Keratinocyte (primary cell): ENCODE data around the gene TRMT112. TPM values are rescaled to one million over a fixed set of nuclear protein-coding genes. Genes with fewer than 3 reads are reported as not detected.

Source experiments
- DNase-seq: peaks from one replicate; pipeline ENCODE4 v3.0.0-alpha.2; 2011; ENCODE audit warnings: low read depth, missing footprints, low spot score
- FAIRE-seq: peaks from 2 replicates; lab custom pipeline; 2011; peaks lifted over from hg19 to GRCh38; lab: Jason Lieb, UNC
- H2AFZ ChIP-seq: 2 replicates; pipeline ENCODE4 v1.6.0; 2012; ENCODE audit warnings: low read length, control low read depth, inconsistent platforms; ENCODE audit not compliant: control insufficient read depth
- H3K27ac ChIP-seq: 2 replicates; pipeline ENCODE4 v1.5.1; 2011; ENCODE audit warnings: low read length; ENCODE audit not compliant: control insufficient read depth, insufficient read depth
- H3K27me3 ChIP-seq: 3 replicates; pipeline ENCODE4 v1.6.0; 2011; ENCODE audit warnings: low read length; ENCODE audit not compliant: control insufficient read depth, insufficient read depth; ENCODE audit errors: extremely low read depth
- H3K36me3 ChIP-seq, 2 experiments: 2 replicates in 1 of 2; 3 replicates in 1 of 2; pipeline ENCODE4 v1.5.1; 2011; ENCODE audit warnings: low read length in 2 of 2, mild to moderate bottlenecking in 1 of 2; ENCODE audit not compliant: control insufficient read depth in 2 of 2, insufficient read depth in 2 of 2; ENCODE audit errors: extremely low read depth in 1 of 2
- H3K4me1 ChIP-seq: 3 replicates; pipeline ENCODE4 v1.5.1; 2011; ENCODE audit warnings: low read length; ENCODE audit not compliant: control insufficient read depth, insufficient read depth; ENCODE audit errors: extremely low read depth
- H3K4me2 ChIP-seq: 3 replicates; pipeline ENCODE4 v1.6.0; 2011; ENCODE audit warnings: low read depth, low read length; ENCODE audit not compliant: control insufficient read depth, insufficient read depth; ENCODE audit errors: extremely low read depth
- H3K4me3 ChIP-seq, 3 experiments: fragments of 200-600 bp in 1 of 3; sonication (generic) in 1 of 3; 2 replicates in 2 of 3; 3 replicates in 1 of 3; pipeline ENCODE4 v1.5.1; 2011 to 2016; ENCODE audit warnings: low read length in 3 of 3, mild to moderate bottlenecking in 3 of 3, control low read depth in 2 of 3, inconsistent platforms in 1 of 3, low read depth in 1 of 3, mixed read lengths in 1 of 3, mixed run types in 1 of 3, moderate library complexity in 1 of 3; ENCODE audit not compliant: control insufficient read depth in 2 of 3, insufficient read depth in 2 of 3; ENCODE audit errors: extremely low read depth in 1 of 3
- H3K79me2 ChIP-seq: 2 replicates; pipeline ENCODE4 v1.6.0; 2012; ENCODE audit warnings: low read length; ENCODE audit not compliant: control insufficient read depth, insufficient read depth
- H3K9ac ChIP-seq: 3 replicates; pipeline ENCODE4 v1.6.0; 2011; ENCODE audit warnings: low read length; ENCODE audit not compliant: control insufficient read depth, insufficient read depth; ENCODE audit errors: extremely low read depth
- H3K9me1 ChIP-seq: 3 replicates; pipeline ENCODE4 v1.6.0; 2011; ENCODE audit warnings: low read length; ENCODE audit not compliant: control insufficient read depth, insufficient read depth; ENCODE audit errors: extremely low read depth
- H3K9me3 ChIP-seq: 2 replicates; pipeline ENCODE4 v1.5.1; 2012; ENCODE audit warnings: low read depth, low read length; ENCODE audit not compliant: control insufficient read depth
- H4K20me1 ChIP-seq: 3 replicates; pipeline ENCODE4 v1.6.0; 2011; ENCODE audit warnings: low read length; ENCODE audit not compliant: control insufficient read depth, insufficient read depth; ENCODE audit errors: extremely low read depth
- CTCF ChIP-seq, 3 experiments: IDR thresholded peaks in 1 of 3; conservative IDR thresholded peaks in 1 of 3; optimal IDR thresholded peaks in 1 of 3; 2 replicates in 2 of 3; 3 replicates in 1 of 3; pipeline versions ENCODE3 to v1.5.1; 2011; ENCODE audit warnings: low read length in 3 of 3, mild to moderate bottlenecking in 3 of 3, moderate library complexity in 2 of 3, control low read depth in 1 of 3, inconsistent platforms in 1 of 3; ENCODE audit not compliant: insufficient read depth in 2 of 3; ENCODE audit errors: extremely low read depth in 1 of 3
- EZH2 ChIP-seq: IDR thresholded peaks from one replicate; pipeline ENCODE4 v1.6.1; 2012; ENCODE audit warnings: inconsistent platforms, mild to moderate bottlenecking, low read length, moderate library complexity
- dilution Hi-C: fragments of 300-500 bp; cut with MboI; formaldehyde crosslinking; loops from one replicate; pipeline ENCODE4 v1.7.0; 2020; ENCODE audit warnings: low sequenced_read_pairs; ENCODE audit not compliant: extremely low pct_ligation_motif_present
- polyA minus RNA-seq, 3 experiments: library from RNA; depleted of rRNA, polyadenylated mRNA; stranded (reverse); fragments of >200 nt; gene quantifications; 1 replicate in 1 of 3; 2 replicates in 1 of 3; 3 replicates in 1 of 3; pipeline ENCODE4 v1.2.3, GENCODE V29; 2011
- polyA plus RNA-seq, 5 experiments: library from polyadenylated mRNA; depleted of rRNA in 3 of 5; stranded (reverse) in 3 of 5; stranded (forward) in 1 of 5; unstranded in 1 of 5; fragments of >200 nt; gene quantifications; 1 replicate in 1 of 5; 2 replicates in 3 of 5; 3 replicates in 1 of 5; pipeline versions ENCODE4 v1.2.1 to v1.2.3, GENCODE V29; 2011 to 2012; ENCODE audit warnings: missing spikeins in 2 of 5, low read depth in 1 of 5, low replicate concordance in 1 of 5

Gene TRMT112
- polyA plus RNA-seq (238 to 408 TPM (median 297 TPM) in 3 replicates), polyA minus RNA-seq (54.1 to 102 TPM (median 58.6 TPM) in 3 replicates)
- 46.0 TPM for polyA plus RNA-seq (2011; ENCODE audit: low read depth)
- polyA plus RNA-seq (2011; cell fraction: cytosol; rRNA removed), result 221 and 340 TPM in 2 replicates
- polyA plus RNA-seq (2011; cell fraction: nucleus; rRNA removed), result 140 and 145 TPM in 2 replicates
- polyA plus RNA-seq (2012; ENCODE audit: low replicate concordance), result 333 and 344 TPM in 2 replicates
- 173 TPM for polyA minus RNA-seq (2011; cell fraction: cytosol; rRNA and poly(A)+ RNA removed)
- polyA minus RNA-seq (2011; cell fraction: nucleus; rRNA and poly(A)+ RNA removed), result 23.8 and 26.3 TPM in 2 replicates

DNA sequence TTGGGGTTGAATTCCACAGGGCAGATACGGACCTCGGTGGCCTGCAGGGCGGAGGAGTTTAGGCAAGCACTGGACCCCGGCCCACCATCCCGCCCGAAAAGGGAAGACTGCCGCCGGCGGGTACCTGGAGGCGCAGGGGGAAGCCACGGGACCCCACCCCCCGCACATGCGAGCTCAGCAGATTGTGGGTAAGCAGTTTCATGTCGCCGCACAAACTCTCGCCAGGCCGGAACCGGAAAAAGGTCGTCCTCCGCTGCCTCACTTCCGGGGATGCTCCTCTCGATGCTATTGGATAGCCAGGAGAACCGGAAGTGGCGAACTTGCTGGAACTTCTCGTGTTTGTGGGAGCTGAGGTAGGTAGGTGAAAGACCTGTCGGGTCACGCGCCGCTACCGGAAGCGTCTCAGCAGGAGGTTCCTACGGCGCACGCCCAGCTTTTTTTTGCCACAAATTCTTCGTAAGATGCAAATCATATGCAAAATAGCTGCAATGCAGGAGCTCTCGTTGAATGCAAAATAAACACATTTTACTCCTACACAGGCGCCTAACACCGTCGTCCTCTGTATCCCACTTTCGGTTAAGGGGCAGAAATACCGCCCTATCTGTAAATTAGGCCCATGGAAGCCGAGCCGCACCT lies at the start of gene TRMT112:
Gene TRMT112 (minus strand): TSS at position 235 of the 636 bp plus-strand sequence. CDS start 33 bp downstream, at position 202.
- Histone ChIP-seq H3K9me3 (no peaks in the 10 kb centered on the region), H3K4me2 (peak within 1 kb of the TSS; percentile 64), H3K9me1 (peaks cover 2% of the 10 kb centered on the region), H3K27me3 (no peaks in the 10 kb centered on the region), H2AFZ (peak within 1 kb of the TSS; percentile 23), H3K27ac (peak within 1 kb of the TSS; percentile 81), H3K9ac (peak within 1 kb of the TSS; percentile 90), H3K79me2 (peaks cover 32% of the 10 kb centered on the region), H3K36me3 (peaks cover 24 to 41% of the 10 kb centered on the region in 2 experiments), H3K4me3 (peak within 1 kb of the TSS; percentile 56 to 83 (median 72)), H4K20me1 (no peaks in the 10 kb centered on the region), H3K4me1 (peaks cover 49% of the 10 kb centered on the region)
- FAIRE-seq (peak; percentile 94), DNase-seq (peak; percentile 97)
- TF ChIP-seq CTCF (optimal IDR thresholded peaks at IDR 0.05 in 1 of 3, IDR thresholded peaks at IDR 0.05 in 1 of 3, conservative IDR thresholded peaks at IDR 0.05 in 1 of 3; ENCODE audit: extremely low read depth in 1 of 3, insufficient read depth in 2 of 3, low read length in 3 of 3) (no peak), EZH2 (no peak)
- dilution Hi-C loops, result no loop called here

- no peak overlapping the region for H3K4me2 ChIP-seq
- DNase-seq (no peak), FAIRE-seq (peak; percentile 69)
- no peaks in the 10 kb centered on the region for H3K9me1 ChIP-seq
- no peaks in the 10 kb centered on the region for H3K27me3 ChIP-seq
- H2AFZ ChIP-seq, result no peak overlapping the region
- dilution Hi-C loops, result no loop called here
- no peak overlapping the region for H3K9ac ChIP-seq
- no peak overlapping the region for H3K27ac ChIP-seq
- H3K79me2 ChIP-seq, result peaks cover 14% of the 10 kb centered on the region
- H4K20me1 ChIP-seq, result peaks cover 9% of the 10 kb centered on the region
- H3K36me3 ChIP-seq, result peaks cover 40% of the 10 kb centered on the region in 2 experiments
- H3K9me3 ChIP-seq, result no peaks in the 10 kb centered on the region
- H3K4me3 ChIP-seq, result no peak overlapping the region
- no peak for TF ChIP-seq EZH2
- no peak for TF ChIP-seq CTCF (optimal IDR thresholded peaks at IDR 0.05 in 1 of 3, IDR thresholded peaks at IDR 0.05 in 1 of 3, conservative IDR thresholded peaks at IDR 0.05 in 1 of 3; ENCODE audit: extremely low read depth in 1 of 3, insufficient read depth in 2 of 3, low read length in 3 of 3)
- peaks cover 7% of the 10 kb centered on the region for H3K4me1 ChIP-seq
These were observed 49.4 kb upstream of the TRMT112 start for GRCh38 chr11:64366751-64367150.
